NB4 (cell line): Measurements from ENCODE around the gene SPAG17.

Experiments
- POLR2A ChIP-seq: IDR thresholded peaks from 2 replicates; pipeline ENCODE4 v1.6.1; 2011; ENCODE audit warnings: mild to moderate bottlenecking; ENCODE audit not compliant: insufficient read length; ENCODE audit errors: extremely low read depth
- TF ChIP-seq, protein P1 (sequence below): IDR thresholded peaks from one replicate; pipeline ENCODE4 v1.5.1; 2012; ENCODE audit warnings: low read depth, low read length

DNA sequence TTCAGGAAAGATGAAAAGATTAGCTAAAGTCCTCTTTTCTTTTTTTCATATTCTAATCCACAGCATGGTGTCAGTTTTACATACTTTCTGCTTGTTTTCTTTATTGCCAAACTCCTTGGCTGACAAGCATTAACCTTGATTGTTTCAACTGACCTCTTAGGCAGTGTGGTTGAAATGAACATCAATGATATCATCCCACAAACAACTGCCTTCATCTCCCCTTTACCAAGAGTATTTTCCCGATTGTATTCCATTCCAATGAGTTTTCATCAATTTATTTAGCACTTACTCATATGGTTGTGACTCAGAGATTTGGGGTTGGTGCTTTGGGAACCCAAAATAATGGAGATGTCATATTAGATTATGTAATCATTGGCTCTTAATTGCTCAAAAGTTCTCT lies 71.8 kb downstream of the SPAG17 start:
- TF ChIP-seq, protein P1, sequence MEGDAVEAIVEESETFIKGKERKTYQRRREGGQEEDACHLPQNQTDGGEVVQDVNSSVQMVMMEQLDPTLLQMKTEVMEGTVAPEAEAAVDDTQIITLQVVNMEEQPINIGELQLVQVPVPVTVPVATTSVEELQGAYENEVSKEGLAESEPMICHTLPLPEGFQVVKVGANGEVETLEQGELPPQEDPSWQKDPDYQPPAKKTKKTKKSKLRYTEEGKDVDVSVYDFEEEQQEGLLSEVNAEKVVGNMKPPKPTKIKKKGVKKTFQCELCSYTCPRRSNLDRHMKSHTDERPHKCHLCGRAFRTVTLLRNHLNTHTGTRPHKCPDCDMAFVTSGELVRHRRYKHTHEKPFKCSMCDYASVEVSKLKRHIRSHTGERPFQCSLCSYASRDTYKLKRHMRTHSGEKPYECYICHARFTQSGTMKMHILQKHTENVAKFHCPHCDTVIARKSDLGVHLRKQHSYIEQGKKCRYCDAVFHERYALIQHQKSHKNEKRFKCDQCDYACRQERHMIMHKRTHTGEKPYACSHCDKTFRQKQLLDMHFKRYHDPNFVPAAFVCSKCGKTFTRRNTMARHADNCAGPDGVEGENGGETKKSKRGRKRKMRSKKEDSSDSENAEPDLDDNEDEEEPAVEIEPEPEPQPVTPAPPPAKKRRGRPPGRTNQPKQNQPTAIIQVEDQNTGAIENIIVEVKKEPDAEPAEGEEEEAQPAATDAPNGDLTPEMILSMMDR = no peak
- no peak for TF ChIP-seq POLR2A
